GM12891 (cell line): ENCODE measurements around the gene SUPT20HL1.

Source experiments
- PAX5 ChIP-seq: IDR thresholded peaks from 2 replicates; pipeline ENCODE4 v1.6.1; 2011; ENCODE audit warnings: low read length, moderate library complexity, mild to moderate bottlenecking; ENCODE audit not compliant: insufficient read depth, severe bottlenecking
- POLR2A ChIP-seq: IDR thresholded peaks from 2 replicates; pipeline ENCODE4 v1.6.1; 2011; ENCODE audit warnings: low read depth, low read length, control low read depth
- POLR2AphosphoS5 ChIP-seq: IDR thresholded peaks from 2 replicates; pipeline ENCODE4 v1.6.1; 2011; ENCODE audit warnings: low read depth, low read length, control low read depth
- POU2F2 ChIP-seq: IDR thresholded peaks from 2 replicates; pipeline ENCODE4 v1.6.1; 2011; ENCODE audit warnings: low read depth, mild to moderate bottlenecking, control low read depth, low read length, moderate library complexity
- SPI1 ChIP-seq: IDR thresholded peaks from 2 replicates; pipeline ENCODE4 v1.6.1; 2011; ENCODE audit warnings: low read depth, low read length, control low read depth
- TAF1 ChIP-seq: IDR thresholded peaks from 2 replicates; pipeline ENCODE4 v1.6.1; 2011; ENCODE audit warnings: low read depth, low read length, control low read depth

- TF ChIP-seq TAF1 (no peak), POLR2A (no peak), POLR2AphosphoS5 (no peak), PAX5 (no peak), SPI1 (no peak), POU2F2 (no peak)
Observed at GRCh38 chrX:24340501-24340900, 19.9 kb upstream of the SUPT20HL1 start.
